Liver (tissue), 3 donors: ENCODE measurements around the gene SLC7A11.

ENCODE experiments used
- EGR1 ChIP-seq, 2 donors: IDR thresholded peaks; 2 replicates each; pipeline ENCODE4 v1.6.1; 2016 to 2018; ENCODE audit warnings: antibody characterized with exemption in 2 of 2, low read depth in 2 of 2
- FOXA1 ChIP-seq: IDR thresholded peaks from 2 replicates; pipeline ENCODE4 v1.6.1; 2016; ENCODE audit warnings: antibody characterized with exemption
- FOXA2 ChIP-seq: IDR thresholded peaks from 2 replicates; pipeline ENCODE4 v1.6.1; 2016; ENCODE audit warnings: antibody characterized with exemption
- HNF4A ChIP-seq, 2 donors: conservative IDR thresholded peaks; 2 replicates each; pipeline ENCODE4 v1.6.1; 2016; ENCODE audit warnings: antibody characterized with exemption in 2 of 2, mild to moderate bottlenecking in 2 of 2
- JUND ChIP-seq, 2 donors: IDR thresholded peaks; 2 replicates each; pipeline ENCODE4 v1.6.1; 2016; ENCODE audit warnings: antibody characterized with exemption in 2 of 2
- RAD21 ChIP-seq, 2 donors: IDR thresholded peaks; 2 replicates each; pipeline ENCODE4 v1.6.1; 2016; ENCODE audit warnings: antibody characterized with exemption in 2 of 2, mild to moderate bottlenecking in 2 of 2
- SP1 ChIP-seq: IDR thresholded peaks from 2 replicates; pipeline ENCODE4 v1.6.1; 2018; ENCODE audit warnings: antibody characterized with exemption, mild to moderate bottlenecking
- TAF1 ChIP-seq: conservative IDR thresholded peaks from 2 replicates; pipeline ENCODE4 v1.6.1; 2016; ENCODE audit warnings: antibody characterized with exemption, mild to moderate bottlenecking
- YY1 ChIP-seq: IDR thresholded peaks from 2 replicates; pipeline ENCODE4 v1.6.1; 2016; ENCODE audit warnings: antibody characterized with exemption, mild to moderate bottlenecking
- TF ChIP-seq, protein P1 (sequence below): fragments of 150-350 bp; IDR thresholded peaks from 2 replicates; pipeline ENCODE4 v1.5.1; 2017; ENCODE audit warnings: improper control_type of control experiment, low read depth, low read length; ENCODE audit not compliant: missing input control
- TF ChIP-seq, protein P2 (sequence below): IDR thresholded peaks from 2 replicates; pipeline ENCODE4 v1.6.1; 2016; ENCODE audit warnings: antibody characterized with exemption, mild to moderate bottlenecking
- TF ChIP-seq, protein P3 (sequence below): IDR thresholded peaks from 2 replicates; pipeline ENCODE4 v1.6.1; 2016; ENCODE audit warnings: antibody characterized with exemption
- TF ChIP-seq, protein P4 (sequence below): IDR thresholded peaks from 2 replicates; pipeline ENCODE4 v1.6.1; 2016; ENCODE audit warnings: antibody characterized with exemption
- donor health status: healthy.
- donor health status: healthy.

DNA sequence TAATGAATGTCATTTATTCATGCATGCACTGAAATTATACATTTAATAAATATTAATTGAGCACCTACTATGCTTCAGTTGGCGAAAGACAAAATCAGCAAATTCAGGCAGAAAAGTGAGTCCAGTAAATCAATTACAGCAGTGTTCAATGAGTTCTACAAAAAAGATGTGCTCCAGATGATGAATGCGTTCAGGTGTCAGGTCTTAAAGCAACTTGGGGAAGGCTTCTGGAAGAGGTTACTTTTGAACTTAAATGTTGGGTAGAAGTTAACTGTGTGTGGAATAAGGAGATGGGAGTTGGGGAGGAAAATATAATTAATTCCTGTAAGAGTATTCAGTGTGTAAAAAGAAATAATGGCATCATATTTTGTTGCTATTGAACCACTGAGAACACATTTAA lies 79.0 kb downstream of the SLC7A11 start:
- no peak for TF ChIP-seq YY1
- TF ChIP-seq RAD21 (IDR thresholded peaks at IDR 0.05): no peak
- TF ChIP-seq, protein P1, sequence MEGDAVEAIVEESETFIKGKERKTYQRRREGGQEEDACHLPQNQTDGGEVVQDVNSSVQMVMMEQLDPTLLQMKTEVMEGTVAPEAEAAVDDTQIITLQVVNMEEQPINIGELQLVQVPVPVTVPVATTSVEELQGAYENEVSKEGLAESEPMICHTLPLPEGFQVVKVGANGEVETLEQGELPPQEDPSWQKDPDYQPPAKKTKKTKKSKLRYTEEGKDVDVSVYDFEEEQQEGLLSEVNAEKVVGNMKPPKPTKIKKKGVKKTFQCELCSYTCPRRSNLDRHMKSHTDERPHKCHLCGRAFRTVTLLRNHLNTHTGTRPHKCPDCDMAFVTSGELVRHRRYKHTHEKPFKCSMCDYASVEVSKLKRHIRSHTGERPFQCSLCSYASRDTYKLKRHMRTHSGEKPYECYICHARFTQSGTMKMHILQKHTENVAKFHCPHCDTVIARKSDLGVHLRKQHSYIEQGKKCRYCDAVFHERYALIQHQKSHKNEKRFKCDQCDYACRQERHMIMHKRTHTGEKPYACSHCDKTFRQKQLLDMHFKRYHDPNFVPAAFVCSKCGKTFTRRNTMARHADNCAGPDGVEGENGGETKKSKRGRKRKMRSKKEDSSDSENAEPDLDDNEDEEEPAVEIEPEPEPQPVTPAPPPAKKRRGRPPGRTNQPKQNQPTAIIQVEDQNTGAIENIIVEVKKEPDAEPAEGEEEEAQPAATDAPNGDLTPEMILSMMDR: no peak
- no peak for TF ChIP-seq SP1
- TF ChIP-seq, protein P2, sequence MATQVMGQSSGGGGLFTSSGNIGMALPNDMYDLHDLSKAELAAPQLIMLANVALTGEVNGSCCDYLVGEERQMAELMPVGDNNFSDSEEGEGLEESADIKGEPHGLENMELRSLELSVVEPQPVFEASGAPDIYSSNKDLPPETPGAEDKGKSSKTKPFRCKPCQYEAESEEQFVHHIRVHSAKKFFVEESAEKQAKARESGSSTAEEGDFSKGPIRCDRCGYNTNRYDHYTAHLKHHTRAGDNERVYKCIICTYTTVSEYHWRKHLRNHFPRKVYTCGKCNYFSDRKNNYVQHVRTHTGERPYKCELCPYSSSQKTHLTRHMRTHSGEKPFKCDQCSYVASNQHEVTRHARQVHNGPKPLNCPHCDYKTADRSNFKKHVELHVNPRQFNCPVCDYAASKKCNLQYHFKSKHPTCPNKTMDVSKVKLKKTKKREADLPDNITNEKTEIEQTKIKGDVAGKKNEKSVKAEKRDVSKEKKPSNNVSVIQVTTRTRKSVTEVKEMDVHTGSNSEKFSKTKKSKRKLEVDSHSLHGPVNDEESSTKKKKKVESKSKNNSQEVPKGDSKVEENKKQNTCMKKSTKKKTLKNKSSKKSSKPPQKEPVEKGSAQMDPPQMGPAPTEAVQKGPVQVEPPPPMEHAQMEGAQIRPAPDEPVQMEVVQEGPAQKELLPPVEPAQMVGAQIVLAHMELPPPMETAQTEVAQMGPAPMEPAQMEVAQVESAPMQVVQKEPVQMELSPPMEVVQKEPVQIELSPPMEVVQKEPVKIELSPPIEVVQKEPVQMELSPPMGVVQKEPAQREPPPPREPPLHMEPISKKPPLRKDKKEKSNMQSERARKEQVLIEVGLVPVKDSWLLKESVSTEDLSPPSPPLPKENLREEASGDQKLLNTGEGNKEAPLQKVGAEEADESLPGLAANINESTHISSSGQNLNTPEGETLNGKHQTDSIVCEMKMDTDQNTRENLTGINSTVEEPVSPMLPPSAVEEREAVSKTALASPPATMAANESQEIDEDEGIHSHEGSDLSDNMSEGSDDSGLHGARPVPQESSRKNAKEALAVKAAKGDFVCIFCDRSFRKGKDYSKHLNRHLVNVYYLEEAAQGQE: no peak
- no peak for TF ChIP-seq FOXA1
- no peak for TF ChIP-seq TAF1
- TF ChIP-seq EGR1 (IDR thresholded peaks at IDR 0.05; ENCODE audit: low read depth in 2 of 2): no peak
- no peak for TF ChIP-seq FOXA2
- TF ChIP-seq, protein P3, sequence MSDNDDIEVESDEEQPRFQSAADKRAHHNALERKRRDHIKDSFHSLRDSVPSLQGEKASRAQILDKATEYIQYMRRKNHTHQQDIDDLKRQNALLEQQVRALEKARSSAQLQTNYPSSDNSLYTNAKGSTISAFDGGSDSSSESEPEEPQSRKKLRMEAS: no peak
- TF ChIP-seq JUND (IDR thresholded peaks at IDR 0.05): no peak
- TF ChIP-seq, protein P4, sequence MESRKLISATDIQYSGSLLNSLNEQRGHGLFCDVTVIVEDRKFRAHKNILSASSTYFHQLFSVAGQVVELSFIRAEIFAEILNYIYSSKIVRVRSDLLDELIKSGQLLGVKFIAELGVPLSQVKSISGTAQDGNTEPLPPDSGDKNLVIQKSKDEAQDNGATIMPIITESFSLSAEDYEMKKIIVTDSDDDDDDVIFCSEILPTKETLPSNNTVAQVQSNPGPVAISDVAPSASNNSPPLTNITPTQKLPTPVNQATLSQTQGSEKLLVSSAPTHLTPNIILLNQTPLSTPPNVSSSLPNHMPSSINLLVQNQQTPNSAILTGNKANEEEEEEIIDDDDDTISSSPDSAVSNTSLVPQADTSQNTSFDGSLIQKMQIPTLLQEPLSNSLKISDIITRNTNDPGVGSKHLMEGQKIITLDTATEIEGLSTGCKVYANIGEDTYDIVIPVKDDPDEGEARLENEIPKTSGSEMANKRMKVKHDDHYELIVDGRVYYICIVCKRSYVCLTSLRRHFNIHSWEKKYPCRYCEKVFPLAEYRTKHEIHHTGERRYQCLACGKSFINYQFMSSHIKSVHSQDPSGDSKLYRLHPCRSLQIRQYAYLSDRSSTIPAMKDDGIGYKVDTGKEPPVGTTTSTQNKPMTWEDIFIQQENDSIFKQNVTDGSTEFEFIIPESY: no peak
- no peak for TF ChIP-seq HNF4A (conservative IDR thresholded peaks at IDR 0.05)
